NCI-H1417 (cell line): ENCODE measurements around the gene STAT5A.
"Not testable (repeated sequence)": the region's sequence is repeated elsewhere in the genome, so short reads cannot be mapped to it uniquely, and the experiment has no call there.

Experiments
- DNase-seq, 3 experiments: peaks; one replicate each; lab custom pipeline; 2025; lab: John Stamatoyannopoulos, UW

Gene STAT5A

DNA sequence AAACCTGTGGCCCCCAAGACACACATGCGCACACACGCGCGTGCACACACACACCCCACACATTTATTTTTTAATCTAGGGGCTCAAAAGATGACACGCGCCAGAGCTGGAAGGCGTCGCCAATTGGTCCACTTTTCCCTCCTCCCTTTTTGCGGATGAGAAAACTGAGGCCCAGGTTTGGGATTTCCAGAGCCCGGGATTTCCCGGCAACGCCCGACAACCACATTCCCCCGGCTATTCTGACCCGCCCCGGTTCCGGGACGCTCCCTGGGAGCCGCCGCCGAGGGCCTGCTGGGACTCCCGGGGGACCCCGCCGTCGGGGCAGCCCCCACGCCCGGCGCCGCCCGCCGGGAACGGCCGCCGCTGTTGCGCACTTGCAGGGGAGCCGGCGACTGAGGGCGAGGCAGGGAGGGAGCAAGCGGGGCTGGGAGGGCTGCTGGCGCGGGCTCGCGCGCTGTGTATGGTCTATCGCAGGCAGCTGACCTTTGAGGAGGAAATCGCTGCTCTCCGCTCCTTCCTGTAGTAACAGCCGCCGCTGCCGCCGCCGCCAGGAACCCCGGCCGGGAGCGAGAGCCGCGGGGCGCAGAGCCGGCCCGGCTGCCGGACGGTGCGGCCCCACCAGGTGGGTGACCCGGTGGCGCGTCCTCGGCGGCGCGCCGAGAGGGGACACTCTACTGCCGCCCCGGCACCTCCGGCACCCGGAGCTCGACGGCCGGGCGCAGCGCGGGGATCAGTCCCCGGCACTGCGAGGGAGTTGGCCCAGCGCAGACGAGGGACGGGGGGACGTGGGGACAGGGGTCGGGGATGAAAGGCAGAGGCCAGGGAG is at the start of gene STAT5A:
TSS of gene STAT5A (plus strand) at position 522 of the 826 bp plus-strand sequence. CDS start 914 bp downstream, outside the sequence.
- DNase-seq = peak; percentile 8 to 72 (median 62)

DNA sequence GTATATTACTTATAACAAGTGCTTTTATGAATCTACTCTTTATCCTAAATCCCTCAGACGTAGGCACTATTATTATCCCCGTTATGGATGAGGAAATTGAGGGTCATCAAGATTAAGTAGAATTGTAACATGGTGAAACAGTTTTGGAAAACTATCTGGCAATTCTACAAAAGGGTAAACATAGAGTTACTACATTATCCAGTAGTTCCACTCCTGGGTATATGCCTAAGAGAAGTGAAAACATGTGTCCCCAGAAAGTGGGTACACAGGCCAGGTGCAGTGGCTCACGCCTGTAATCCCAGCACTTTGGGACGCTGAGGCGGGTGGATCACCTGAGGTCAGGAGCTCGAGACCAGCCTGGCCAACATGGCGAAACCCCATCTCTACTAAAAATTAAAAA is 48.7 kb upstream of the STAT5A start:
- not testable (repeated sequence) for DNase-seq

DNA sequence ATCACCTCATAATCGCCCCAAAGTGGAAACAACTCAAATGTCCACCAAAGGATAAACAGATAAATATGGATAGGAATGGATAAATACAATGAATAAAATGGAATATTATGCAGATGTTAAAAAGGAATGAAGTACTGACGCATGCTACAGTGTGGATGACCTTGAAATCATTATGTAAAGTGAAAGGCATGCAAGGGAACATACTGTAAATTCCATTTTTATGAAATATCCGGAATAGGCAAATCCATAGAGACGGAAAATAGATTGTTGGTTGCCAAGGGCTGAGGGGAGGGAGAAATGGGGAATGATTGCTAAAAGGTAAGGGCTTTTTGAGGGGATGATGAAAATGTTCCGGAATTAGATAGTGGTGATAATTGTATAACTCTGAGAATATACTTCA is 48.1 kb upstream of the STAT5A start:
- DNase-seq = no peak

DNA sequence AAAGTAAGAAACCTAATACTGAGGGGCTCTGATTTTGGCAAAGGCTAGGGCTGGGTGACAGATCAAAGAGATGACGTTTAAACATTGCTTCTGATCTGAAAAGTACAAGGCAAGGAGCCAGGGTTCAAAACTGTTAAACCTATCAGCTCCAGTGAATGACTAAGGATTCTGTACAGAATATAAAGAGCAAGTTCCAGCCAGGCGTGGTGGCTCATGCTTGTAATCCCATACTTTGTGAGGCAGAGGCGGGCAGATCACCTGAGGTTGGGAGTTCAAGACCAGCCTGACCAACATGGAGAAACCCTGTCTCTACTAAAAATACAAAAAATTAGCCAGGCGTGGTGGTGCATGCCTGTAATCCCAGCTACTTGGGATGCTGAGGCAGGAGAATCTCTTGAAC is 47.4 kb upstream of the STAT5A start:
- not testable (repeated sequence) for DNase-seq

DNA sequence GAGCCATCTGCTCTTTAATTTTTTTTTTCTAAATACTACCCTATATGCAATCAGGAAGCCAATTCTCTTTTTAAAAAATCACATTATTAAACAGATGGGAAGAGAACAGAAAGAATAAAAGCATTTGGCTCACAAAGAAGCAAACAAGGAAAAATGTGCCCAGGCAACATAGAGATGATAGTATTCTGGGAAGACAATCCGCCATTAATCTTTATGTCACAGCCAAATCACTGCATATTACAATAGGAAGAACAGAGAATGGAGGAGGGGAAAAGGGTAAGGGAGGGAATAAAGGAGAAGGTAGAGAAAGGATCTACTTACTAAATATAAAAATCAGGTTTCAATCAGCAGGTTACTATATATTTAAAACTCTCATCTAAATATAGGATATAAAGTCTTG is 46.4 kb upstream of the STAT5A start:
- no peak for DNase-seq

DNA sequence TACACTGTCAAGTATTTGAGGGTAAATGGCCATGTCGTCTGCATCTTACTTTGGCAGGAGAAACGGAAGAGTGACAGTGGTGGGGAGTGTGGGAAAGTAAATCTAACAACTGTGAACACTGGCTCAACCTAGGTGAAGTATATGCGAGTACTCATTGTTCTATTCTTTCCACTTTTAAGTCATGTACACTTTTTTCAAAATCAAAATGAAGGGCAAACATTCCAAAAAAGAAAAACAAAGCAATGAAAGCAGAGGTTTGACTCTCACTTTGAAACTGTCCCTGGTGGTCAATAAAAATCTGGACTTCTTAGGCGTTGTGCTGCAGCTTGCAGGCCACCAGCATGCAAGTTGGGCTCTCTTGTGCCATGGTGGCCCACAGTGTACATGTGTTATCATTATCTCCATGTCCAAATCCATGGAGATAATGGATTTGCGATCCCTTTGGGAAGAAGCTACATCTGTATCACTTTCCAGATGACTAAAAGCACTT is 44.8 kb upstream of the STAT5A start:
- no peak for DNase-seq

DNA sequence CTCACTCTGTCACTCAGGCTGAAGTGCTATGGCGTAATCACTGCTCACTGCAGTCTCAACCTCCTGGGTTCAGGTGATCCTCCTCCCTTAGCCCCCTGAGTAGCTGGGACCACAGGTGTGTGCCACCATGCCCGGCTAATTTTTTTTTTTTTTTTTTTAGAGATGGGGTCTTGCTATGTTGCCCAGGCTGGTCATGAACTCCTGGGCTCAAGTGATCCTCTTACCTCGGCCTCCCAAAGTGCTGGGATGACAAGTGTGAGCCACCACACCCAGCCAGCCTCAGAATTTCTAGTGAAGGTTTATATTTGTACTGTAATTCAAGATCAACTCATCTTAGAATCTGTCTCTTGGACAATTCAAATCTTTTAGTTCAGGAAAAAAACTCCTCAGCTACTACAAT is 44.2 kb upstream of the STAT5A start:
- not testable (repeated sequence) for DNase-seq

DNA sequence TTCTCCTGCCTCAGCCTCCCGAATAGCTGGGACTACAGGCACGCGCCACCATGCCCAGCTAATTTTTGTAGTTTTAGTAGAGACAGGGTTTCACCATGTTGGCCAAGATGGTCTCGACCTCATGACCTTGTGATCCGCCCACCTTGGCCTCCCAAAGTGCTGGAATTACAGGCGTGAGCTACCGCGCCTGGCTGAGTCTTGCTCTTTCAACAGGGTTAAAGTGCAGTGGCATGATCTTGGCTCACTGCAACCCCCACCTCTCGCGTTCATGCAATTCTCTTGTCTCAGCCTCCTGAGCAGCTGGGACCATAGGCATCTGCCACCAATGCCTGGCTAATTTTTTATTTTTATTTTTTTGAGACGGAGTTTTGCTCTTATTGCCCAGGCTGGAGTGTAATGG is 43.1 kb upstream of the STAT5A start:
- not testable (repeated sequence) for DNase-seq

DNA sequence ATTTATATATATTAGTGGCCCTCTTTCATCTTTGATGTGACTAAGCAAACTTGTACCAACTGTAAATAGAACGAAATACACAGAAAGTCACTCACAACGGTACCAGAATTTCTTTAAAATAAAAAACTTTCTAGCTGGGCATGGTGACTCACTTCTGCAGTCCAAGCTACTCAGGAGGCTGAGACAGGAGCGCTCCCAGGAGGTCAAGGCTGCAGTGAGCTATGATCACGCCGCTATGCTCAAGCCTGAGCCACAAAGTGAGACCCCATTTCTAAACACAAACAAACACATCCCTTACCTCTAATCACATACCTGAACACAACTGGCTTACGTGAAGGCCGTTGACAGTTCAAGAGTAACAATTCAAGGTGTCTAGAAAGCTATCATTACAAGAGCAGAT is 41.8 kb upstream of the STAT5A start:
- no peak for DNase-seq

DNA sequence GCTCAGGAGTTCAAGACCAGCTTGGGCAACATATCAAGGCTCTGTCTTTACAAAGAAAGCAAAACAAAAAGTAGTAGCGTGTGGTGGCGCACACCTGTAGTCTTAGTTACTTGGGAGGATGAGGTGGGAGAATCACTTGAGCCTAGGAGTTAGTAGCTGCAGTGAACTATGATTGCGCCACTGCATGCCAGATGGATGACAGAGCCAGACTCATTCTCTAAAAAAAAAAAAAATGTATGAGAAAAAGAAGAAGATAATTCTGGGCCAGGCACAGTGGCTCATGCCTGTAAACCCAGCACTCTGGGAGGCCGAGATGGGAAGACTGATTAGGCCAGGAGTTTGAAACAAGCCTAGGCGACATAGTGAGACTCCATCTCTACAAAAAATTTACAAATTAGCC is 40.6 kb upstream of the STAT5A start:
- DNase-seq = no peak

DNA sequence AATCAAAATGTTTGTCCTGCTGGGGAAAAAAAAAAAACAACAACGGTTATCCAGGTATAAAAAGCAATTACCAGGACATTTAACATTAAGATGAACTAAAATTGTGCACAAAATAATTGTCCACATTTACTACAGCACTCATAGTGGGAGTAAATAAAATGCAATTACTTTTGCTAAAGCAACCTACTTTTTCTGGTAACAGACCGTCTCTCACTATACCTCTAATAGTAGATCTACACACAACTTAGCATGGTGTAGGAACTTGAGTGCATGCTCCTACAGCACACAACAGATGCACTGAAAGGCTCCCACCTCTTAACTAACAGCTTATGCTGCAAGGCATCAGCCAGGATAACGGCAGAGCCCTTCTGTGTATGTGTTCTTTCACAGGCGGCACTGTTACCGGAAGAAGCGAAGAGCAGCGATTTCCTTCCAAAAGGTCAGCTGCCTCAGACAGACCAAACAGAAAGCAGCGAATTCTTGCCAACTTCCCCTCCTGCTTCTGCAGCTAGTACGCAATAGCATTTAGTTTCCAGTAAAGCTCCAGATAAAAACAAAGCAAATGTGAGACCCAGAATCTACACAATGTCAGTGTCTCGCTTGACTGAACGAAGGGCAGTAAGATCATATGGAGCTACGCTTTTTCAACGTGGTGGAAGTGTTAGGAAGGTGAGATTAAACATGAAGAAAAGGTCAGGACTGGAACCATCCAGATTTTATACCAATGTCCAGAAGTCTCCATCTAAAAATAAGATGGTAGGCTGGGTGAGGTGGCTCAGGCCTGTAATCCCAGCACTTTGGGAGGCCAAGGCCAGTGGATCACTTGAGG is 39.7 kb upstream of the STAT5A start:
- no peak for DNase-seq

DNA sequence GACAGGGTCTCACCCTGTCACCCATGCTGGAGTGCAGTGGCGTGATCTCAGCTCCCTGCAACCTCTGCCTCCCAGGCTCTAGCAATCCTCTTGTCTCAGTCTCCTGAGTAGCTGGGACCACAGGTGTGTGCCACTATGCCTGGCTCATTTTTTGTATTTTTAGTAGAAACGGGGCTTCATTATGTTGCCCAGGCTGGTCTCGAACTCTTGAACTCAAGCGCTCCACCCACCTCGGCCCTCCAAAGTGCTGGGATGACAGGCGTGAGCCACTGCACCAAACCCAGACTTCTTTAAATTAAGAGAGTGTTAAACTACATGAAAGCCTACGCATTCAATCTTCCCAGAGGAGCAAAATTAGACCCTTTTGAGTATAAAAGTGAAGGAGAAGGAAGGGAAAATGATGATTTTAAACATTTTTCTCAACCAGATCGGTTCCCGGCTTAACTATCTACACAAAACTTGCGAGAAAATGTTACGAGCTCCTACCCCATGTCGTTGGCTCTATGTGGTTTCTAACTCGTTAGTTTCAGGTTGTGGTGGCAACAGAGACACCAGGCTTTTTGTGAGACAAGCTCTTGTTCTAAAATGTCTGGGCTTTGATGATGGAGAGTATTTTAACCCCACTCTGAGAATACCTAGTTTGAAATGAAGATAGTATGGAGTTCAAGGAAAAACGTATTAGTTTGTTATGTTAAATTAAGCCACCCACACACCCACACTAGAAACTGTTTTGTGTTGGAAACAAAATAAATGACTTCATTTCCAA is 38.4 kb upstream of the STAT5A start:
- no peak for DNase-seq

DNA sequence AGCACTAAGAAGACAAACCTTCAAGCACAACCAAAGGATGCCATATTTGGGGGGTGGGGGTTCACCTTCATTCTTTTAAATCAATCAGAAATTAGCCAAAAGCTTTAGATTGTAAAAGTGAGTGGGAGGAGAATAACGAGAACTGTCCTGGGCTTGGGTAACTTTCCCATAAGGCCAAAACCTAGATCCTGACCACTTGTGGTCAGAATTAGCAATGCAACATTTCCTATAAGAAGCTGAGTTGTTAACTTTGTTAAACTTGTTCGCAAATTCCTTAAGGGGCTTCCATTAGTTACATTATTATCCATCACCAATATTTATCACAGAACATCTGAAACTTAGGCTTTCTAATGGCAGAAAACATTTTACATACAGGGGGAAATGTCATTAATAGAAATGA is 37.2 kb upstream of the STAT5A start:
- DNase-seq = no peak

DNA sequence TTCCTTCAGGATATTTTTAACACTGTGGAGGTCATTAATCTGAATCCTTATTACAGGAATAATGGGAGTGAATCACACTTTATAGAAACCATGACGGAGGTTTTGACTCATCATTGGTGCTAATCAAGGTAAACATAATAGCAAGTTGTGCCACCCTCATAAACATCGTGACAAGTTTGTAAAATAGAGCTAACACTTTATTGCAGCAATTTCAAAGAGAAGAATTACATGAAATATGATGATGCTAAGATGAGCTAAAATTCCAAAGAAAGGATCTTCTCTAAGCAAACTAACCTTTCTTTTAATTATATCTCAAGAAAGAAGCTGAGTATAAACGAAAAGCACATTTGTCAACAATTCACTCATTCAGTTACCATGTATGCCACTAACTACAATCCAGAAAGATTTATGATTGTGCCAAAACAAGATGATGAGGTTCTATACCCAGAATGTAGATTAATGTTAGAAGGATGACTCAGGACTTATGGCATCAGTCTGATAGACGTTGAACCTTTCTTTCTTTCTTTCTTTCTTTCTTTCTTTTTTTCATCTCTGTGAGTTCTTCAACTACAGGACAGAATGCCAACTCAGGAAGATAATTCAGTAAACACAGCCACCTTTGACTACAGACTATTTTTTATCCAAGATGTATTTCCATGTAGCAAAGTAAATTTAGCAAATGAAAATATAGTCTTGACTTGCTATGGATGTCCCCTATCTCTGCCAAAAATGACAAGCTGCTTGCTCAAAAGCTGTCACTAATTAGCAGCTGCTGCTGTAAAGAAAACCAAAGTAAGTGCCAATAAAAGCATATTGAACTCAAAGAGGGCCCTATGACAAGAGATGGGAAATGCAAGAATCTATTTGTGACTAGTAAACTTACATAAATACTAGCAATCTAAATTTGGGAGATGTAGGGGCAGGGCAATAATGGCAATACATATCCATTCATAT is 35.4 kb upstream of the STAT5A start:
- peak in 1 of 3 experiments; percentile 29 for DNase-seq

DNA sequence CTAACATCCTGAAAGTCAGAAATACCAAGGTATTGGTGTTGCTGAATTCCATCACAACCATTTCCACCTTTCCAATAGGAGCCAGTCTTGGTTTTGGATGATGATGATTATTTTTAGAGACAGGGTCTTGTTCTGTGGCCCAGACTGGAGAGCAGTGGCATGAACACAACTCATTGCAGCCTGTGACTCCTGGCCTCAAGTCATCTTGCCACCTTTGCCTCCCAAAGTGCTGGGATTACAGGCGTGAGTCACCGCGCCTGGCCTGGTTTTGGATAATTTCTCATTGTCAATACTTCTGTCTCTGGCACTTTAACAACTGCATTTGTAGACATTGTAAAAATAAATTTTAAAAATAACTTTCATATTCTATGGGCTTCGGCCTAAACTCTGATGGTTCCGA is 34.7 kb upstream of the STAT5A start:
- no peak for DNase-seq

DNA sequence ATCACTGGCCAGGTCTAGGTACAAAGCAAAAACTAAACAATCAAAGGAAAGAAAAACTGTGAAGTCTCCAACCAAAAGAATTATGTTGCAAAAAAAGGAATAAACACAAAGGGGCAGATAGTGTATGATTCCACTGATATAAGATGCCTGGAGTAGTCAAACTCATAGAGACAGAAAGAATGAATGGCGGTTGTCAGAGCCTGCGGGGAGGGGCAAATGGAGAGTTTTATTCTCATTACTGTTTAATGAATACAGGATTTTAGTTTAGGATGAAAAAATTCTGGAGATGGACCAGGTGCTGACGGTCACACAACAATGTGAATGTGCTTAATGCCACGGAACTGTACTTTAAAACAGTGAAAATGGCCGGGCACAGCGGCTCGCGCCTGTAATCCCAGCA is 32.9 kb upstream of the STAT5A start:
- DNase-seq = no peak

DNA sequence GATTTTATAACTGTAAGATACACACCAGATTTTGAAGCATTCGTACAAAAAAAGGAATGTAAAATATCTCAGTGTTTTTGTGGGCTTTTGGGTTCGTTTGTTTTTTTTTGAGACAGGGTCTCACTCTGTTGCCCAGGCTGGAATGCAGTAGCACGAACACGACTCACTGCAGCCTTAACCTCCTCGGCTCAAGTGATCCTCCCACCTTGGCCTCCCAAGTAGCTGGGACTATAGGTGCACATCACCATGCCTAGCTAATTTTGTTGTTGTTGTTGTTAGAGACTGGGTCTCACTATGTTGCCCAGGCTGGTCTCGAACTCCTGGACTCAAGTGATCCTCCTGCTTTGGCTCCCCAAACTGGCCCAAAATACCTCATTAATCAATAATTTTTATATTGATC is 28.0 kb upstream of the STAT5A start:
- no peak for DNase-seq

DNA sequence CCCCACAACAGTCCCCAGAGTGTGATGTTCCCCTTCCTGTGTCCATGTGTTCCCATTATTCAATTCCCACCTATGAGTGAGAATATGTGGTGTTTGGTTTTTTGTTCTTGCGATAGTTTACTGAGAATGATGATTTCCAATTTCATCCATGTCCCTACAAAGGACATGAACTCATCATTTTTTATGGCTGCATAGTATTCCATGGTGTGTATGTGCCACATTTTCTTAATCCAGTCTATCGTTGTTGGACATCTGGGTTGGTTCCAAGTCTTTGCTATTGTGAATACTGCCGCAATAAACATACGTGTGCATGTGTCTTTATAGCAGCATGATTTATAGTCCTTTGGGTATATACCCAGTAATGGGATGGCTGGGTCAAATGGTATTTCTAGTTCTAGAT is 23.9 kb upstream of the STAT5A start:
- not testable (repeated sequence) for DNase-seq

DNA sequence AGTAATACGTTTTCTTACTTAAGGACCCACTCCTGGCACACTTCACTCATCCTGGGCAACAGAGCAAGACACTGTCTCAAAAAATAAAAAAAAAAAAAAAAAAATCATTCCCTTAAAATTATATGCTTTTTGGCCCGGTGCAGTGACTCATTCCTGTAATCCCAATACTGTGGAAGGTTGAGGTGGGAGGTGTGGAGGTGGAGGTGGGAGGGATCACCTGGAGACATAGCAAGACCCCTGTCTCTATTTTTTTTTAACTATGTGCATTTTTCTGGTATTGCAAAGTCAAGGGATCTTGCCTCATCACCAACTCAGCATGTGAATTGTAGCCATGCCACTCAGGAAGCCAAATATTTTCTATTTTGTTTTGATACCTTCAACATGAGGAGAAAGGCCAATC is 21.8 kb upstream of the STAT5A start:
- DNase-seq = no peak

DNA sequence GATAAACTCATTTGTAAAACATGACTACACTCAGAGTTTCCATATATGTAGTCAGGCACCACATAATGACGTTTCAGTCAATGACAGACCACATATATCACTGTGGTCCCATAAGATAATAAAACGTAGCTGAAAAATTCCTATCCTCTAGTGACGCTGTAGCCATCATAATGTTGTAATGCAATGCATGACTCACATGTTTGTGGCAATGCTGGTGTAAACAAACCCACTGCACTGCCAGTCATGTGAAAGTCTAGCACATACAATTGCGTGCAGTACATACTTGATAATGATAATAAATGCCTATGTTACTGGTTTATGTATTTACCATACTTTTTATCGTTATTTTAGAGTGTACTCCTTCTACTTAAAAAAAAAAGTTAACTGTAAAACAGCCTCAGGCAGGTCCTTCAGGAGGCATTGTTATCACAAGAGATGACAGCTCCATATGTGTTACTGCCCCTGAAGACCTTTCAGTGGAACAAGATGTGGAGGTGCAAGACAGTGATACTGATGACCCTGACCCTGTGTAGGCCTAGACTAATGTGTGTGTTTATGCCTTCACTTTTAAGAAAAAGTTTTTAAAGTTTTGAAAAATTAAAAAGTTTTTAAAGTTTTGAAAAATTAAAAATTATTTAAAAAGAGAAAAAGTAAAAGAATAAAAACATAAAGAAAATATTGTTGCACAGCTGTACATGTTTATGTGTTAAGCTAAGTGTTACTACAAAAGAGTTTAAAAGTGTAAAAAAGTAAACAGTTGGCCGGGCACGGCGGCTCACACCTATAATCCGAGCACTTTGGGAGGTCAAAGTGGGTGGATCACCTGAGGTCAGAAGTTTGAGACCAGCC is 21.2 kb upstream of the STAT5A start:
- no peak for DNase-seq
